HG02642 (cell line): ENCODE measurements around the gene COL4A1.

Experiments used
- ATAC-seq: cut with Tn5 transposase; IDR thresholded peaks from one replicate; pipeline ENCODE4 v1.9.1; 2021; ENCODE audit warnings: mild to moderate bottlenecking; ENCODE audit not compliant: unreplicated experiment, poor library complexity

The COL4A1 gene

DNA sequence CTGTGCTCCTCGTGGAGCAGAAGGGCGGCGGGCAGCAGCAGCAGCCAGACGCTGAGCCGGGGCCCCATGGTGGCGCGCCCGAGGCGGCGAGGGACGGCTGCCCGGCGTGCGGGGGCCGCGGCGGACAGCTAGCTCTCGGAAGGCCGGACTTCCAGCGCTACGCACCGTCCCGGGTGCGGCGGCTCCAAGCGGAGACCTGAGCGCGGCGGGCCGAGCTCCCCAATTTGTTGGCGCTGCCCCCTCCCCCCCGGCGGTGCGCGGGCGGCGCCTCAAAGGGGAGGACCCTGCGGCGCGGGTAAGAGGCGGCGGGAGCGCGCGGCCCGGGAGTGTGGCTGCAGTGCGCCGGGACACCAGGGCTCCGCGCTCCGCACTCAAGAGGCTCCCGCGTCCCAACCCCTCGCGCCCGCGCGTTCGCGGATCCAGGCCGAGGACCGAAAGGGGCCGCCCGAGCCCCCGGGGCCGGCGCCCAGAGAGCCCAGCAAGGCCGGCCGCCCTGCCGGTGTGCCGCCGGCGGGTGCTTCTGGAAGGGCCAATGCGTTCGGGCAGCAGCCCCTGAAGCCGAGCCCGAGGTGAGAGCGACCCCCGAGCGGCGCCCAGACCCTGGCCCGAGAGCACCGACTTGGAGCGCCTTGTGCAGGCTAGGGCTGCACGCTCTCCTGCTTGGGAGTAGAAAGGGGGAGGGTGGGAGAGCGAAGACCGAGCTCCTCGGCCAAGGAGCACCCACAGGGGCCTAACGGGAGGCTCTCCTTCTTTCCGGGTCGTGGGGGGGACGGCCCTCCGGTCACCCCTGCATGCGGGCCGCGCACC, at the start of gene COL4A1, which contains the start of gene COL4A2:
Gene COL4A1, minus strand, starts transcription at position 198 of the 807 bp plus-strand sequence. Its CDS starts 130 bp downstream, at position 68.
Gene COL4A2, plus strand, starts transcription at position 325 of the 807 bp plus-strand sequence. CDS start 620 bp downstream, outside the sequence.
- ATAC-seq = no peak

DNA sequence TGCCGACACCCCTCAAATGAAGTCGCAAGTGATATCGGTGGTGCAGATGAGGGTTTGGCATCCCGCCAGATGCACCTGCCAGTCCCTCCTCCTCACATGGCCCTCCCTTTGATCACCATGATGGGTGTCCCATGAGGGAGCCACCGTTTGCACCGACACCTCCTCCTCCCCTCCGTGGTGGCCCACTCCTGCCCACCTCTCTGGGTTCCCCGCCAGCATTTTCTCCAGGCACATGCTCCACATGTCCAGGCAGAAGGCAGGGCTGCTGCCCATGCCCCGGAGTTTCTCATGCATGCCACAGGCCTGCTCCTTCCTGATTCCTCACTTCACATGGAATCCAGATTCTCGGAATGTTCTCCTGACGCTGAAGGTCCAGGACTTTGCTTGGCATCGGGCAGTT, 49.4 kb upstream of the COL4A1 start:
- ATAC-seq = no peak

DNA sequence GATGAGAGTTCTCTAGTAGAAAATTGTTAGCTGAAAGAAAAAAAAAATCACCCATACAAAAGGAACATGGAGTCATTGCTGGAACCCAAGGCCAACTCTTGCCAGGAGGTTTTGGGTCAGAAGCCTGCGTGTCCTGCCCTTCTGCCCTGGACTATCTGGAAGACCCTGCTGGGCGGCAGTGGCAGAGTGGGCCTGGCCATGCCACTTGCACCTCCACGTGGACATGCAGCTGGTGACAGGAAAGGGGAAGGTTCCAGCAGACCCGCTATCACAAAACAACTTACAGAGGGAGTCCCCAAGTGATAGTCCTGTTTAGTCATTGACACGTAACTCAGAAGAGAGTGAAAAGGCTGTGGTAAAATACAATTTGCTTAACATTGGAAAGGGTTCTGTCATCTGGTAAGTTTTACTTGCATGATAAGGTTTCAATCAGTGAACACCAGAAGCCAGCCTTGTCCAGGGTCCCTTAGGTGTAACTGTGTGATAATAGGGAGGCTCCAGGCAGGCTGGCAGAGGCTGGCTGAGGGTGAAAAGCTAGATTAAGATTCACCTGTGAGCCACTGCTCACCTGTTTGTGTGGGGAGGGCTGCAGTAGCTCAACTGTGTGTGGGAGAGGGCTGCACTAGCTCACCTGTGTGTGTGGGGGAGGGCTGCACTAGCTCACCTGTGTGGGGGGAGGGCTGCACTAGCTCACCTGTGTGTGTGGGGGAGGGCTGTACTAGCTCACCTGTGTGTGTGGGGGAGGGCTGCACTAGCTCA, 47.9 kb upstream of the COL4A1 start:
- ATAC-seq = no peak

DNA sequence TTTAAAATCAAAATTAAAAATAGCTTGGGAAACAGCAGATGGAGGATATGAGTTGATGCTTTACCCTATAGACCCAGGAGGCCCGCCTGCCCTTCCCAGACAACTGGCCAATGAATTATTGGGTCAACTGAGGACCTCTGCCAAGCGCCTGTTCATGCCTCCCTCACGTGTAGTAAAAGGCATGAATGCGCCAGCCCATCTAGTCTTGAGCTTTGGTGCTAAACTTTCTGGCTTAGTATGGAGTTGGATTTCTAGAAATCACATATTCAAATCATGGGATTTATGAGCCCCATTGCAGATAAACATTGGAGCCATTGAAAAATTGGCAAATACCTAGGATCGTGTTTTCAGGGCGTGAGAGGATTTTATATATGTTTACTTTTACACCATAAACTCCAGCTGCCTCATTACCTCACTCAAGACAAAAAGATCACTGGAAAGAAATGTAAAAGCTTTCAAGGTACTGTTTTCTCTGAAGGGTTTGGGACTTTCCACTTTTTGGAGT, 47.2 kb upstream of the COL4A1 start:
- ATAC-seq = no peak

DNA sequence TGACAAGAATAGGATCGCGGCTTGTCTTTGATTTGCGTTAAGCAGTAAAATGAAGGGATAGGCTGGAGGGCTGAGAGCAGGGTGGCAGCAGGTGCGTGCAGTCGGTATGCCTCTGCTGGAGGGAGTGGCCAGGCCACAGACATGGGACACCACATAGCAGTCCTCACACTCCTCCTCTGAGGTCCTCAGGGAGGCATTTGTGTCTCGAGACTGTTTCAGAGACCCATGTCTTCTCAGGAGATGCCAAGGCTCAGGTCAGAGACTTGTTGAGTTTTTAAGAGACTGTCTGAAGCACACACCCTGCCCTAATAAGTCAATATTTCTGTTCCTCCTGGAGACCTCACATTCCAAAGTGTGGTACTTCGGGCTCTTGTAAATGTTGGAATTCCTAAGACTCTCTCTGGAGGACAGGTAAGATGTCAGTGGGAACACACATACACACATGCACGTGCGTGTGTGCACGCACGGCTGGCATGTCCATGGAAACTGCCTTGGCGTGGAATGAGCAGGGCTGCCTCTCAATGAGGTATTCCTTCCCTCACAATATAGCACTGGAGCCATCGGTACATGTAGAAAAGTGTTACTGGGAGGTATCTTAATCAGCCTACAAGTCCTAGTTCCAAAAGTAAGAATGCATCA, 46.5 kb upstream of the COL4A1 start:
- no peak for ATAC-seq

DNA sequence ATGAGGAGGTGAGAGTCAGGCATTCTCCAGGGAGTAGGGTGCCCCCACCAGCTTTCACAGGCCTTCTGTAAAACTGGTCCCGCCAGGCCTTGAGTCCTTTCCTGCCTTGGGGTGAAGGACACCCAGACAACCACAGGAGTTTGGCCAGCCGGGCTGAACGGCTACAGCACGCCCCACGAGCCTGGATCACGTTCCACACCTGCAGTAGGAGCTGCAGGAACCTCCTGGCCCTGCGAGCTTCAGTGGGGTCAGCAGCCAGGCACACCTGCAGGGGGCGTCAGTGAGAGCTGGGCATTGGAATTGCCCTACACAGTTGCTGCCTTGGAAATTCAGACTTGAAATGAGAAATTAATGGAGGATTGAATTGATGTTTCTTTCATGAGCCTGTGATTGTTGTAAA, 45.8 kb upstream of the COL4A1 start:
- ATAC-seq = no peak

DNA sequence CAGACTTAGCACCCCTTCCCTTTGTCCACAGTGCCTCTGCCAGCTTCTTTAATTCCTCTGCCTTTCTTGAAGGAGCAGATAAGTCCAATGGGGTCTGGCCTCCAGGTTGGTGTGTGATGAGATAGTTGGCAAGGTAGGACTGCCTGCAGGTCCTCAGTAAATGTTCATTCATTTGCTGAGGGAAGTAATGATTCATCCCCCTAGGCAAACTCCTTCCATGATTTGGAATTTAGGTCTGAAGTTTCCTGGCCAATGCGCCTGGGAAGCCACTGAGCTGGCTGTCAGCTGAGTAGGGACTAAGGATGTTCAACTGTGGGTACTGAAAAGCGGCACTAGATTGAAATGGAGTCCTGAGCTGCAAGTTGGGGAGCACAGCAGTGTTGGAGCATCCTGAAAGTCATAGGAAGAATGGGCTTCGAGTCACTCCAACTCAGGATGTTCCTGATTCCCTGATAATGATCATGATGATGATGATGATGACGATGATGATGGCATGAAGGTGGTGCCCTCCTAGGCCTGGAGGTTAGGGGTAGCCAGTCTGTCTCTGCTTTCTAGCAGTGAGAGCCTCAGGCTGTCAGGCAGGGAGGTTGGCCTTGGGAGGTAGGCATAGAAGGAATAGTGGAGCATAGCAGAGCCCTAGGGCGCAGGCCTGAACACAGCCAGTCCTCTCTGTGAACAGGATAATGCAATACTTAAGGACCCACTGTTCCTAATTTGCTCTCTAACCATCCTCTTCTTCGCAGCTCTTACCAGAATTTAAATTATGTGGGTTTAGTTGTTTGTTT, 44.9 kb upstream of the COL4A1 start:
- no peak for ATAC-seq

DNA sequence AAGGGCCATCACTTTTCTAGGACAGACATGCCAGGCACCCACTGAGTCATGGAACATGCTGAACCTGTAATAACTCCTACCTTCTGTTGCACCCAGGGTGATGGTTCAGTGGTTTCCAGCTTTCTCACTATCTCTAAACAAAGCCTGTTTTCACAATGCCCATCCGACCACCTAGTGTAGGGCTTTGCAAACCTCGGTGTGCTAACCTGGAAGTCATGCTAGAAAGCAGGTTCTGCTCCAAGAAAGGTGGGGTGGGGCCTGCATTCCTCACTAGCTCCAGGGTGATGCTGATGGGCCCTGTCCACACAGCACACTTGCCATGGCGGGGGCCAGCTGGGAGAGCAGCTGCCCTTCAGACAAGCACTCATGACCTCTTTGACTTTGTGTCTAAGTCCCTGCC, 43.6 kb upstream of the COL4A1 start:
- ATAC-seq = no peak

DNA sequence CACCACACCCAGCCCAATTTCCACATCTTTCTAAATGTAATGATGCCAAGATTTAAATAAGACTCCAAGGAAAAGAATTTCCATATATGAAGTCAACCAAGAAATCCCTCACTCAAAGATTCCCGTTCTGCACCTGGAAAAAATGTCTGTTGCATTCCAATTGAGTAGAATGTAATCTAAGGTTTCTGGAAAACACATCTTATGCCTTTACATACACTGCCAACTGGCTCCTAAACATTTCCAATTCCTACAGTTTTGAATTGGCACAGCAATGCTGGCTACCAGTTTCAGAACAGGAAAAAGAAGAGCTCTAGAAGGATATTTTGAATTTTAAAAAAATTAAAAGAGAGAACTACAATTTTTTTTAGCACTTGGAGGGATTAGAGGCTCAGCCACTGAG, 43.1 kb upstream of the COL4A1 start:
- no peak for ATAC-seq

DNA sequence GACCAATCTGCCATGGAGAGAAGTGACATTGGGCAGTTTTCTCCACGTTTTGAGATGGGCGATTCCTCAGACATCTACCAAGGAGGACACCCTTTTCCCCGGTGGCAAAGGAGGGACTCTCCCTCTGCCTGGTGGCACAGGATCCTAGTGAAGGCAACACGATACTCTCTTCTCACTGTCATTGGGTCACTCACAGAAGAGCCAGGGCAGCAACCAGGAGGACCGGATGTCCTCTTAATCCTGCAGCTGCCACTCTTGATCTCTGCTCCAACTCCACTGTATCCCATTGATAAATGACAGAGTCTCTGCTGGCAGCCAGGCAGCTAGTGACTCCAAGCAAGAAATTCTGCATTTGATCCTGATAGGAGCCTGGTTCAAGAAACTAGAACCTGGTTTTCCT, 42.3 kb upstream of the COL4A1 start:
- ATAC-seq = no peak

DNA sequence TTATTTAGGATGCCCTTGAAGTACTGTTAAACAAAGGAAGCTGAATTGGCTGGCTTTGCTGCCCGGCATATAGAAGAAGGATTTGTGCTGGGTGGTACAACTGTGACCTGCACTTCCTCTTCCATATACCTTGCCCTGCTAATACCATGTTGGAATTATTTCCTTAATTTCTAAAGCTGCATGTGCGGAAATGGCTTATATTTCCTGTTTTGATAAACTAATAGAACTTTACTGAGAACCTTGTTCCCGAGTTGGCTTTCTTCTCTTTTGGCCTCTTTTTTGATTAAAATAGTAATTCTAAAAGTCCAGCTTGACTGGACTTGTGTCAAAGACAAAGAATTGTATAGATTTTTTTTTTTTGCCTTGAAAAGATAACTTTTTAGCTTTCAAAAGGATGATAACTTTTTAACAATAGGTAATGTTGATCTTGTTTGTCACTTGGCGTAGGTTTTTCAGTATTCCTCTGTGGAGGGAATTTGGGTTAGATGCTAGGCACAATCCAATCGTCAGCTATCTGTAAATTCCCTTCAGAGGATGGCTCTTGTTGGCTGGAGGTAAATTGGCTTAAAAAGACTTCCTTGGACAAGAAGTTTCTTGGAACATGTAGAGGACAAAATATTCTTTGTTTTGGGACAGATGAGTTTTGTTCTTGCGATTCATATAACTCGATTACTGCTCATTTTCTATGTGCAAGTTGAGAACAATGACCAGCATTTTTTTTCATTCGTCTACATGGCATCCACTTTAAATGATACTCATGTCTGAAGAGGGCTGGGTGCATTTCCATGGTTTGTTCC, 41.5 kb upstream of the COL4A1 start:
- ATAC-seq = no peak

DNA sequence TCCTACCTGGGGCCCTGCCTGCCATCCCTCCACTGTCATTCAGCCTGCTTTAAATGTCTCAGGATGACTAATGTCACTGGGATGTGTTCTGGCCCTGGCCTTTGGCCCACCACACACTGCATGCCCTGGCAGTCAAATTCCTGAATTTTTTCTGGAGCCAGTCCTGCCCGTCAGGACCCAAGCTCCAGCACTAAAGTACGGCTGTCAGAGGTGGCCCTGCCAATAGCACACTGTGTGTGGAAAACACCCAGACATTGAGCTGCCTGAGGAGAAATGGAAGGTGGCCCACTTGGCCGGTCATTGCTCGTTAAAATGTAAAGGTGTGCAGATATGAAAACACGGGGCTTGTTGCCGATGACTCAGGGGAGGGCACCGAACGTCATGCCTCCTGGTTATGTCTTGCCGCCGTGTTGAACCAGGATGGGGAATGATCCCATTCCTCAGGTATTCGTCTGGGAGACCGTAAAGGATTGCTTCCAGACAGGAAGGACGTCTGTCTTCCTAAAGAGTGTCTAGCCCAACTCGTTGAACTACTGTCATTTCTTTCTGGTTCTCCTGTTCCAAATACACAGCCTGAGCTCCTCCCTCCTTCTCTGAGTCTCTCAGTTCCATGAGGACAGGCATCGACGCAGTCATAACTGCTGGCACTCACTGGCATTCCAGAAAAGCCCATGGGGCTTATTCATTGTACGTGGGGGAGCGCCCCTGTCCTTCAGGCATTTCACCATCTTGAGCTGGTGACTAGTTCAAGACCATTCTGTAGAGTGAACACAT, 40.8 kb upstream of the COL4A1 start:
- no peak for ATAC-seq

DNA sequence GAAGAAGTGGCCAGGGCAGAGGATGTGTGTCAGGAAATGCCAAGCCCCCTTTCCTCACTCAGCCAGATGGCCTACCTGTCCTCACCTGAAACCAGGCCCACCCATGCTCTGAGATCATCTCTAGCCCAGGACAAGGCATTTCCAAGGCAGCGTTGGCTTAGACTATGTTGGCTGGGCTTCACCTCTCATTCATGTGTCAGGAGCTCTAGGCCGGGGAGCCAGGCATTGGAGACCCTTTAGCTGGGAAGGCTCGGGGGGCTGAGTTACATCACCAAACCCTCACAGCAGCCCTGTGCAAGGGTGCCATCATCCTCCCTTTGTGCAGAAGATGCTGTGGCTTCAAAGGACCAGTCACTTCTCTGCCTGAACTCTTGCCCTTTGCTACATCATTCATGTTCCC, 40.1 kb upstream of the COL4A1 start:
- ATAC-seq = no peak

DNA sequence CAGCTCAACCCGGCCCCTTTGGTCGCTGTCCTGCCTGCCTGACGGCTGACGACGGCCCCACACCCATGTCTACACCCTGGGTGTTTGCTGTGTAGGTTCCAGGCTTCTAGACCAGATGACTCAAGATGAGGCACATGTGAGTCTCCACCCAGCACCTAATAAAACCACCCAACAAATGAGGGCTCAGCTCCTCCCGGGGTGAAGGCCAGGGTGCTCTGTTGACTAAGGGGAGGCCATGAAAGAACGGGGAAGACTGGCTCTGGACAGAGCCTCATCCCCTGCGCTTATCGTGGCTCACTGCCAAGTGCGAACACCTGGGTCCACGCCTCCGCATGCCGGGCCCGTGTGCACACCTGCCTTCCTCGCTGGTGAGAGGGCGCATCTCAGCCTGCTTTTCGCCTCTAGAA, 39.7 kb upstream of the COL4A1 start:
- no peak for ATAC-seq

DNA sequence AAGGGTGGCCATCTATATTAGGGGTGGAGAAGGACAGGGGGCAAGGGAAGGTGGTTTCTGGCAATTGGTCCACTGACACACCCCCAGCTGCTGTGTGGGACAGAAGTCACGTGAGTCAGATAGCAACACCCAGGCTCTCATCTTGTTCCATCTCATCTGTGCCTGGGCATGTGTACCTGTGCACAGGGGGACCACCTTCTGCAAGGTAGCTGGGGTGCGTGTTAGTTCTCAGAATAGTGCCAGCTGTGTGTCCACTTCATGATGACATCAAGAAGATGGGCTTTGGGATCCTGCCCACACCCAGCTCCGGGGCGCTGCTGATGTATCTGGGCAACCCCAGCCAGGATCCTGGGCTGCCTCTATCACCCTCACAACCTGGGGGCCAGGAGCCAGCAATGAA, 38.7 kb upstream of the COL4A1 start:
- ATAC-seq = no peak

DNA sequence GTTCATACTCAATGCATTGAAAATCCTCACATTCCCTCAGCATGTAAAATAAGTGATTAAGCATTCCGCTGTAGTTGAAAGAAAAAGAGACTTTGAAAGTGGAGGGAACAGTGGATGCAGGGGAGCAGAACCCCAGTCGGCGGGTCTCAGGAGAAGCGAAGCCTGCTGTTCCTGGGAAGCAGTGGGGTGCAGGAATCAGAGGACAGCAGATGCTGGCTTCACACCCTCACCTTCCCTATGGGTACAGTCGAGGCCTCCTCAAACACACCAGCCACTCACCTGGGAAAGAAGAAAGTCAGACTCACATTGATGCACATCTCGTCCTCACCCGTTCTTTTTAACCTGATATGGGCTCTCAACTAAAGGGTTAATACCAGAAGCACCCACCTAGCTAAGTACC, 38.3 kb upstream of the COL4A1 start:
- ATAC-seq = no peak

DNA sequence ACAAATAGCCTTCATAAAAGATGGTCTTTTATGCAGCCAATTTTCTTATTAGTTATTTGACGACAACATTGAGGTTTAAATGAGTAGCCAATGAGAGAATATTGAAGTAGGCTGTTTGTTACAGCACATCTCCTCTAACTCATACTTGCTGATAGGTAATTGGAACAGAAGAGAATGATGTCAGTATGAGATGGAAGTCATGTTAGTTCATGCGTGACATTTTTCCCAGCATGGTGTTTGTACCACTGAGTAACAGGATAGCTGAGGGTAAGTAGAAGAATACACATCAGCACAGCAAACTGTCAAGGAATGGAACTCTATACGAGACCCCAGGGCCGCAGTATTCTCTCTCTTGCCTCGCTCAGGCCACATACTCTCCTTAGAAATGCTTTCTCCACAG, 37.4 kb upstream of the COL4A1 start:
- ATAC-seq = no peak

DNA sequence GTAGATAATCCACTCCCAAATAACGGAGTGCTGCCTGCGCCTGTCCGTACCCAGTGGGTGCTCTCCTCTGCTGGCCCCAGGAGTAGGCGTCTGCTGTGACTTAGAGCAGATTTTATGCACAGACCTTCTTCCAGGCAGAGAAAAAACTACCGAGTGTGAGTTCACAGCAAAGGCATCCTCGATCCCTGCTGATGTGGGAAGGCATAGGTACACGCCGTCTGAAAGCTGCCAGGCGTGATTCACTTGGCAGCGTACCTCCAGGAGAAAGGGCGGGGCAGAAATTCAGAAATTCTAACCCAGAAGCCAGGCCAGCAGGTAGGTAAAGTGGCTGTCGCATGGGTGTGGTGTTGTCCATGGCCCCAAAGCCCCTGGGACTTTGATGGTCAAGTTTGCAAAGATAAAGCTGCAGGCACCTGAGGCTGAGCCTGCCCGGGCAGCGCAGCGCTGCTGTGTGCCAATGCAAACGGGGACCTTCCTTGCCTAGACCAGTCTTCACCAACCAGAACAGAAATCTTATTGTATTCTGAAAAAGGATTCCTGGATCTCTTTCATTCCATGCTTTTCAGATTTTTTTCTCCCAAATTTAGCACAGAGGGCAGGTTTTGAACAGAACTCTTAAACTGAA, 36.4 kb upstream of the COL4A1 start:
- ATAC-seq = no peak
